Measurements from ENCODE around the gene MAMDC4.
A peak's percentile ranks its signal among the peaks of the same experiment; 100 is the strongest.
"Not testable (repeated sequence)": the region's sequence is repeated elsewhere in the genome, so short reads cannot be mapped to it uniquely, and the experiment has no call there.

Gene MAMDC4

GRCh38 chr9:136851941-136852663, at the start of gene MAMDC4:
MAMDC4 (plus strand) TSS chr9:136852346; CDS start chr9:136852417, 71 bp downstream.
- DNase-seq (ENCODE audit: low read depth), result no peak

DNA sequence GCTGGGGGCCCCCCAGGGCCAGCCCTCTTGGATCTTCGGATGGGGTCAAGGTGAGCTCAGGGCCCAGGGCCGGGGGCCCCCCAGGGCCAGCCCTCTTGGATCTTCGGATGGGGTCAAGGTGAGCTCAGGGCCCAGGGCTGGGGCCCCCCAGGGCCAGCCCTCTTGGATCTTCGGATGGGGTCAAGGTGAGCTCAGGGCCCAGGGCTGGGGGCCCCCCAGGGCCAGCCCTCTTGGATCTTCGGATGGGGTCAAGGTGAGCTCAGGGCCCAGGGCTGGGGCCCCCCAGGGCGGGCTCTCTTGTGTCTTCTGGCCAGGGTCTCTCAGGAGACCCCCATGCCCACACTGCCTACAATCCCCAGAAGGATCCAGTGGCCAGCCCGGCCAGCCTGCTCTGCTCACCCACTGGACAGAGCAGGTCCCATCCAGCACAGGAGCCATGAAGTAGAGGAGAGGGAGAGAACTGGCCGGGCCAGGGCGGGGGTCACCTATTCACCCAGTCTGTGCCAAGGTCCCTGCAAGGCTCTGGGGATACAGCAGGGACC, 49.1 kb upstream of the MAMDC4 start:
- DNase-seq (ENCODE audit: low read depth), result not testable (repeated sequence)

- DNase-seq (ENCODE audit: low read depth), result no peak
Measured at GRCh38 chr9:136803551-136804508, 48.3 kb upstream of the MAMDC4 start.

GRCh38 chr9:136804509-136805206, 47.5 kb upstream of the MAMDC4 start:
- DNase-seq (ENCODE audit: low read depth), result no peak

- DNase-seq (ENCODE audit: low read depth), result no peak
Measured at GRCh38 chr9:136805207-136805740, 46.9 kb upstream of the MAMDC4 start.

- DNase-seq (ENCODE audit: low read depth), result no peak
Measured at GRCh38 chr9:136806067-136806466, 46.1 kb upstream of the MAMDC4 start.

- no peak for DNase-seq (ENCODE audit: low read depth)
Measured at GRCh38 chr9:136806631-136807201, 45.4 kb upstream of the MAMDC4 start.

DNA sequence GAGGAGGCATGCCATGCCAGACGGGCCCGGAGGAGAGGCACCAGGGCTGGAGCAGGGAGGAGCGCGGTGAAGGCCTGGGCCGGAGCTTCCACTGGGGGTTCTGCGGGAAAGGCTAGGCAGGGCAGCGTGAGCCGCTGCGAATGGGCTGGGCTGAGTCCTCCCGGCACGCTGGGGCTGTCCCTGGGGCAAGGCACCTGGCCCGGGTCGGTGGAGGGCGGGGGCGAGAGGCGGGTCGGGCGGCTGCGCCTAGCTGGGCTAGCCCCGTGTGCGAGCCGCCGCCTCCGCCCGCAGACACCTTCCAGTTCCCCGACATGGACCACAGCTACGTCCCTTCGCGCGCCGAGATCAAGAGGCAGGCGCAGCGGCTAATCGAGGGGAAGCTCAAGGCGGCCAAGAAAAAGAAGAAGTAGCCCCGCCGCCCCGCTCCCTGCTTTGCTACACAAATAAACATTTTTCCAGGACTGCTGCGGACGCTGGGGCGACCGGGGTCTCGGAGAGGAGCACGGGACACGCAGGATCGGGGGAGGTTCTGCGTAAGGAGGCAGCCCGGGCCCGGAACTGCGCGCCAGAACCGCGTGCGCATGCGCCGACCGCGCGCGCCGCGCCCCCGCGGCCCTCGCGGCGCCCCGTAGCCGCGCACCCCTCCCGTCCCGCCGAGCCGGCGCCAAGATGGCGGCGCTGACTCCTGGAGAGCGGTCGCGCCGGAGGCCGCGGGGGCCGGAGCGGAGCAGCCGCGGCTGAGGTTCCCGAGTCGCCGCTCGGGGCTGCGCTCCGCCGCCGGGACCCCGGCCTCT, 44.7 kb upstream of the MAMDC4 start, which contains the start of gene RABL6:
Gene RABL6 (plus strand): TSS at position 668 of the 794 bp plus-strand sequence. CDS start 249 bp downstream, outside the sequence.
- peak; percentile 61 for DNase-seq (ENCODE audit: low read depth)

GRCh38 chr9:136808075-136808805, 43.9 kb upstream of the MAMDC4 start:
- DNase-seq (ENCODE audit: low read depth), result peak; percentile 25

GRCh38 chr9:136808806-136809158, 43.4 kb upstream of the MAMDC4 start:
- DNase-seq (ENCODE audit: low read depth), result peak; percentile 57

GRCh38 chr9:136814725-136815421, 37.3 kb upstream of the MAMDC4 start:
- no peak for DNase-seq (ENCODE audit: low read depth)

- no peak for DNase-seq (ENCODE audit: low read depth)
Measured at GRCh38 chr9:136815422-136815782, 36.7 kb upstream of the MAMDC4 start.

GRCh38 chr9:136820971-136821825, 30.9 kb upstream of the MAMDC4 start:
- peak; percentile 53 for DNase-seq (ENCODE audit: low read depth)

DNA sequence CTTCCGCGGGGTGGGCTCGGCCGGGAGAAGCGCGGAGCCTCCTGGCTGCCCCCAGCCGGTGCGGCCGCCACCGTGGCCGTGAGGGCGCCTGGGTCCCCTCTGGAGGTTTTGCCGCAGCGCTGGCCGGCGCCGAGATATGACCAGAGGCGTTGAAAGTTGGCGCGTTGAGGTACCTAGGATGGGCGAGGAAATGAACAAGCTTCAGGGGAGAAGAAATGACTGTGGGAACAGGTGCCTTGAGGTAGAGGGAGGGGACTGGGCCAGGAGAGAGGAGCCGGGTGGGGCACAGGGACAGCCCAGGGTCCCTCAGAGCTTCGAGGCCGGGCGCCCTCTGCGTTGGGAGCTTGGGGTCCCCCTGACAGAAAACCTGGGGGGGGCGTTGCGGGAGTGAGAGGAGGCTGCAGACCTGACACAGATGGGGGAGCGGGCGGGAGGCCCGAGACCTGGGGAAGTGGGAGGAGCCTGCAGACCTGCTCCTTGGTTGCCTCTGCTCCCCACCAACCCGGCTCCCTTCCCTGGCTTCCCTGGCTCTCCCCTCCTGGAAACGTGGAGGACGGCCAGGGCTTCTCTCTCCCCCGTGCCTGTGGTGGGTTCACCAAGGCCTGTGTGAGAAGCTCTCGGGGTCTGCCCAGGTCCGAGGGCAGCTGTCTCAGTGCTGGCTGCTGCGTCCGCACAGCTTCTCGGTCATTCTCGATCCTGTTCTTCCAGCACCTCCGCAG, 30.2 kb upstream of the MAMDC4 start:
- DNase-seq (ENCODE audit: low read depth), result no peak

GRCh38 chr9:136823136-136824046, 28.8 kb upstream of the MAMDC4 start:
- DNase-seq (ENCODE audit: low read depth), result no peak

- no peak for DNase-seq (ENCODE audit: low read depth)
Measured at GRCh38 chr9:136824496-136825225, 27.5 kb upstream of the MAMDC4 start.
